Measurements from ENCODE around the gene OR56A5.

Gene OR56A5

GRCh38 chr11:5989203-5989602, 20.9 kb upstream of the OR56A5 start:
- H3K4me2 ChIP-seq (ENCODE audit: low read length): no peak overlapping the region
- H3K4me1 ChIP-seq: no peaks in the 10 kb centered on the region
- no peak overlapping the region for H3K9ac ChIP-seq
- H3K27ac ChIP-seq: no peak overlapping the region
- no peak overlapping the region for H2AFZ ChIP-seq
- H3K9me3 ChIP-seq (ENCODE audit: control insufficient read depth, low read length): no peaks in the 10 kb centered on the region
- no peaks in the 10 kb centered on the region for H3K27me3 ChIP-seq (ENCODE audit: control insufficient read depth, insufficient read depth, low read length)
- H3K79me2 ChIP-seq: no peaks in the 10 kb centered on the region
- H3K4me3 ChIP-seq (ENCODE audit: low read depth, low read length): no peak overlapping the region
- no peak for TF ChIP-seq CTCF (IDR thresholded peaks at IDR 0.05)
- no peaks in the 10 kb centered on the region for H3K36me3 ChIP-seq (ENCODE audit: control insufficient read depth, insufficient read depth, low read length)

- TF ChIP-seq CTCF (IDR thresholded peaks at IDR 0.05): no peak
- H3K9ac ChIP-seq: no peak within 1 kb of the TSS
- H3K4me2 ChIP-seq (ENCODE audit: low read length): no peak within 1 kb of the TSS
- no peaks in the 10 kb centered on the region for H3K79me2 ChIP-seq
- no peaks in the 10 kb centered on the region for H3K27me3 ChIP-seq (ENCODE audit: control insufficient read depth, insufficient read depth, low read length)
- no peaks in the 10 kb centered on the region for H3K4me1 ChIP-seq
- H3K27ac ChIP-seq: no peak within 1 kb of the TSS
- H3K4me3 ChIP-seq (ENCODE audit: low read depth, low read length): no peak within 1 kb of the TSS
- H2AFZ ChIP-seq: no peak within 1 kb of the TSS
- H3K9me3 ChIP-seq (ENCODE audit: control insufficient read depth, low read length): no peaks in the 10 kb centered on the region
- H3K36me3 ChIP-seq (ENCODE audit: control insufficient read depth, insufficient read depth, low read length): no peaks in the 10 kb centered on the region
Observed at GRCh38 chr11:5986885-5987284, 18.6 kb upstream of the OR56A5 start, which contains the start of gene OR52L1. Gene OR52L1, minus strand, starts transcription at chr11:5986985. Its CDS starts 55 bp downstream, at chr11:5986930.

- H3K36me3 ChIP-seq (ENCODE audit: control insufficient read depth, insufficient read depth, low read length): no peaks in the 10 kb centered on the region
Observed at GRCh38 chr11:5983443-5983842, 15.1 kb upstream of the OR56A5 start.

GRCh38 chr11:5973530-5973929, 5.2 kb upstream of the OR56A5 start:
- Histone ChIP-seq H3K4me1 (no peaks in the 10 kb centered on the region), H3K27me3 (ENCODE audit: control insufficient read depth, insufficient read depth, low read length) (no peaks in the 10 kb centered on the region), H3K36me3 (ENCODE audit: control insufficient read depth, insufficient read depth, low read length) (no peaks in the 10 kb centered on the region), H3K4me2 (ENCODE audit: low read length) (no peak overlapping the region), H3K27ac (no peak overlapping the region), H2AFZ (no peak overlapping the region), H3K4me3 (ENCODE audit: low read depth, low read length) (no peak overlapping the region), H3K9me3 (ENCODE audit: control insufficient read depth, low read length) (no peaks in the 10 kb centered on the region), H3K9ac (no peak overlapping the region), H3K79me2 (no peaks in the 10 kb centered on the region)
- no peak for TF ChIP-seq CTCF (IDR thresholded peaks at IDR 0.05)

More at GRCh38 chr11:5983443-5983842, 15.1 kb upstream of the OR56A5 start:
- no peak for TF ChIP-seq CTCF (IDR thresholded peaks at IDR 0.05)
- no peak overlapping the region for H3K4me3 ChIP-seq (ENCODE audit: low read depth, low read length)
- no peak overlapping the region for H3K9ac ChIP-seq
- H3K4me2 ChIP-seq (ENCODE audit: low read length): no peak overlapping the region
- H3K27me3 ChIP-seq (ENCODE audit: control insufficient read depth, insufficient read depth, low read length): no peaks in the 10 kb centered on the region
- H3K9me3 ChIP-seq (ENCODE audit: control insufficient read depth, low read length): no peaks in the 10 kb centered on the region
- no peak overlapping the region for H2AFZ ChIP-seq
- no peak overlapping the region for H3K27ac ChIP-seq
- no peaks in the 10 kb centered on the region for H3K4me1 ChIP-seq
- H3K79me2 ChIP-seq: no peaks in the 10 kb centered on the region

GRCh38 chr11:5967708-5968107, 586 bp downstream of the OR56A5 start:
- Histone ChIP-seq H3K27ac (no peak overlapping the region), H3K4me1 (no peaks in the 10 kb centered on the region), H3K4me2 (ENCODE audit: low read length) (no peak overlapping the region), H2AFZ (no peak overlapping the region), H3K36me3 (ENCODE audit: control insufficient read depth, insufficient read depth, low read length) (no peaks in the 10 kb centered on the region), H3K27me3 (ENCODE audit: control insufficient read depth, insufficient read depth, low read length) (no peaks in the 10 kb centered on the region), H3K4me3 (ENCODE audit: low read depth, low read length) (no peak overlapping the region), H3K9me3 (ENCODE audit: control insufficient read depth, low read length) (no peaks in the 10 kb centered on the region), H3K79me2 (no peaks in the 10 kb centered on the region), H3K9ac (no peak overlapping the region)
- TF ChIP-seq CTCF (IDR thresholded peaks at IDR 0.05): no peak
